HG03175 (cell line): ENCODE data around the gene DBX1.

Source experiments
- ATAC-seq: cut with Tn5 transposase; IDR thresholded peaks from one replicate; pipeline ENCODE4 v1.9.1; 2021; ENCODE audit warnings: mild to moderate bottlenecking, moderate library complexity; ENCODE audit not compliant: unreplicated experiment

DBX1 gene

DNA sequence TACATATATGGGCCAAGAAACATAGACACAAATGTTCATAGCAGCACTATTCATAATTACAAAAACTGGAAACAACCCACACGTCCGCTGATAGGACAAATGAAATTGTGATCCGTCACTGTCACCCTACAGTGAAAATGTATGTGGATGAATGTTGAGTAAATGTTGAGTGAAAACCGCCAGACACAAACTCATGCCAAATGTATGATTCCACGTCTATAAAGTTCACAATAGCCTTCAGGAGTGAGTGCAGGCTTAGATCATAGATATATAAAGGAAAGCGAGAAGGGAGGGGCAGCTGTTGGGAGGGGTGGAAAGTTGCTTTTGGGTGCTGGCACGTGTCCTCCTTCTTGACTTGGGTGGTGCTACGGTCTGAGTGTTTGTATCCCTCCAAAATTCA is 33.6 kb downstream of the DBX1 start:
- ATAC-seq: no peak

DNA sequence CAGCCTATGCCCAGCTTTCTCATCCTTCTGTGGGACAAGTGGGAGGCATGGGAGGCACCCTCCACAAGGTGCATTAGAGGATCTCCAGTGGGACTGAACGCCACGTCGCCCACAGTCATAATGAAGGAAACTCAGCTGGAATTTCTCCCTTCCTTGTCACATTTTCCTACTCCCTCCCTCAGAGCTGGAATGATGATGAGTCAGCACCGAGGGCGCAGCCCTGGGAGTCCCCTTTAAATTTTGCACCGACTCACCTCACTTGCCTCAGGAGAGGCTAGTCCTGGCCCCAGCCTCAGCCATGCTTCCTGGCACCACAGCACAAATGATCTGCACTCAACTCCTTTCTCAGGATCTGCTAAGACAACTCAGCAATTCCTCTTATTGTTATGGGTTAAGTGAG is 34.3 kb downstream of the DBX1 start:
- no peak for ATAC-seq

DNA sequence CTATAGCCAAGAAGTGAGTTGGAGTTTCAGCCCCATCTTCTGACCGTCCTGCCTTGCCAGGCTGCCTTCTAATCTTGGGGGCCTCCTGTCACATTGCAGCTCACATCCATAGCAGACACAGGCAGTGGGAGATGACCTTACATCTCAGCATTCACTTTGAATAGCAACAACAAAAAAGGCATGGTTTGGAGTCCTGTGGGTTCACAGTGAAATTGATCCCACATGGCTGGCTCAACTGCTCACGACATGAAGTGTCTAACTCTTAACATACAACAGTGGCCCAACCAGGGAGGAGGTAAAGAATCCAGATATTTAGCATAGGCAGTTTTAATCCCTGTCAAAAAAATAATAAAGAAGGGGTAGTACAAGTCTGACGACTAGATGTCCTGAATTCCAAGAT is 38.1 kb downstream of the DBX1 start:
- no peak for ATAC-seq

DNA sequence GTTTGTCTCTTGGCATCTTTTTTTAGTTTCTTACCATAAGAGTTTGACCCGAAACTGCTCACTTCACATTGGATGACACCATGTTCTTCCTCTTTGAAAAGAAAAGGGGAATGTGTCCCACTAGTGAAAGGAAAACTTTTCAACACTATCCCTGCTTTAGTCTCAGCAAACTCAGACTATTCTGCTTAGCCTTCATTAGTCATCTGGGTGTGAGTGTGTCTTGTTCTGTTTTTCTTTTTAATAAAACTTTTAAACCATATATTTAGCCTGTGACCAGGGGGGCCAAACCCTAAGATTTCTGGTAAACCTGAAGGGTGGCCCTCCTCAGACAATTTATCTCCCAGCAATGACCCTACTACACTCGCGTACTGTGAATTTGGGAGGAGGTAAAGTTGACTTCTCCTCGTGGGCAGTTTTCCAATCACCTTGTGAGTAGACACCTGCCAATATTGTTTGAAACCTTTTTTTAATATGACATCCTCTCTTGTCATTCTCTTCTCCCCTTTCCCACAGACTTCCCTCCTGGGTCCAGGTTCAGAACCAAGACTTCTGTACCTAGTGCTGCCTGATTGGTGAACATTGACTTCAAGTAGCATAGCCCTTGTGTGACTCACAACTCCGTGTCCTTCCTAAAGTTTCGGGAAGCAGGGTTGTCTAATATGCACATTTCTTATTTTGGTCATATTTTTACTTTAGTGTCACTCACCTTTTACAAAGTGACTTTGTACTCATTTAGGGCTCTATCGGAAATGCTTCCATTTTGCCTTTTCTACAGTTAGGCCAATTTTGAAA is 39.9 kb downstream of the DBX1 start:
- ATAC-seq: no peak

DNA sequence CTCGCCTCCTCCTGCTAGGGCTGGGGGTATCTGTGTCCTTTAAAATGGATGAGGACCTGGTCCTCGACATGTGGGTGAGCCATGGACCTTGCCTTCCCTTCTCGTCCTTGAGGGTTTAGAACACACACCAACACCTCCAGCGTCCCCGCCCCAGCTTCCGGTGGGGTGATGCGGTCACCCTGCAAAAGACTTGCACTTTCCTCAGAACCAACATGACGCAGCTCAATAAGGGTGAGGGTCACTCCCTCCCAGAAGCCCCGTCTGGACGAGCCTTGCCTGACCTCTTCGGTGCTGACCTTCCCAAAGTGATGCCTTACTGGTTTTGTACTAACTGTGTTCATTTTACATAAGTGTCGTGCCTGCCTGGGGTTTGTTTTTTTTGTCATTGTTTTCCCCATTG is 41.0 kb downstream of the DBX1 start:
- no peak for ATAC-seq

DNA sequence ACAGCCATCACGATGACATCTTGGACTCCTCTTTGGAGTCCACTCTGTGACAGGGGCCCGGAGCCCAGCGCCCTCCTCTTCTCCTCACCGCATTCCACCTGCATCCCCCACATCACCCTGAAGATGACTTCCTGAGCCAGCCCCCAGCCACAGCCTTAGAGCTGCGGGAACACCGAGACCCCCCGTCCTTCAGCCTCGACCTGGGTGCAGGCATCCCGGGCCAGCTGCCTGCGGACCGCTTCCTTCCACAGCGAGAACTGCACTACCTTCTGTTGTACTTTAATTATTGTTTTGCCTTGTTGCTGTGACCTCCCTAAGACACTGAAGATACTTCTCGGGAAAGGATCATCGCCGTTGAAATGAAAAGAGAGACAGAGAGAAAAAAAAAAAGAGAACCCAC is 42.1 kb downstream of the DBX1 start:
- ATAC-seq: no peak

DNA sequence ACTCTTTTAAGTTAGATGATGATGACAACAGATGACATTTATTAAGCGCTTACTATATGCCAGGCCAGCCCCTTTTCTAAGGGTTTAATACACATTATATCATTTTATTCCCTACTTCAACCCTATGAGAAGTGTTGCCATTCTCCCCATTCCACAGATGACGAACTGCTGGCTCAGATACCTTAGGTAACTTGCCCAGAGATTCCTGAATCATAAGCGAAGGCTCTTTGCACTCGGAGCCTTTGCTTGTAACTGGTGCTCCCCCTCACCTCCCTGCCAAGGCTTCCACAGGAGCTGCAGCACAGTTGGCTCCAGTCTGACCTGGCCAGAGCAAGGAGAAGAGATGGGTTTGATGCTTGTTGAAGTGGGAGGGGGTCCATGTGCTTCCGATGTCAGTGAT is 43.0 kb downstream of the DBX1 start:
- ATAC-seq: no peak

DNA sequence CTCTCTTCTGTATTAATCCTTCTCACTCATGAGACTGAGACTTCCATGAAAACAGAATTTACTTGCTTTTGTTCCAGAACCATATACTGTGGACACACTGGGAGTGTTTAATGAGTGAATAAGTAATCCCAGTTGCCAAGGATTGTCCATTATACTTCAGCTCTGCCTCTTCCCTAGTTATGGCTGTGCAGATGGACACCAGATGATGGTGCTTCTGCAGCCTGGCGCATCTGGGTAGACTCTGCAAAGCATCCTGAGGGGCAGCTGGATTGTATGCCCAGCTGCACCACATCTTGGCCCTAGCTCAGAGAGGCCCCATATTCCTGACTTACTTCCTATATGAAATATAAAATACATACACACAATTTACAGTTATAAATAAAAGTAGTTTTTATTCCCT is 43.5 kb downstream of the DBX1 start:
- no peak for ATAC-seq

DNA sequence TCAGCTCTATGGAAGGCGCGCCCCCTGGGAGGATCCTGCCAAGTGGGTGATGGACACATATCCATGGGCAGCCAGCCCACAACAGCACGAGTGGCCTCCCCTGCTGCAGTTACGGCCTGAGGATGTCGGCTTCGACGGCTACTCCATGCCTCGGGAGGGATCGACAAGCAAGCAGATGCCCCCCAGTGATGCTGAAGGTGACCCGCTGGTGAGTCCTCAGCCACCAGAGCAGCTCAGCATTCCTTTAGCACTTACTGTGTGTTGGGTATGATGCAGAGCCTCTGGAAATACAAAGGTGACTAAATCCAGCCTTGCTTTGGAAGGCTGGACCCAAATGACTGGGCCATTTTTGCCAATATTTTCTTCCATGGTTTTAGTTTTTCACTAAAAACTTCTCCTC is 45.7 kb downstream of the DBX1 start:
- ATAC-seq: no peak

DNA sequence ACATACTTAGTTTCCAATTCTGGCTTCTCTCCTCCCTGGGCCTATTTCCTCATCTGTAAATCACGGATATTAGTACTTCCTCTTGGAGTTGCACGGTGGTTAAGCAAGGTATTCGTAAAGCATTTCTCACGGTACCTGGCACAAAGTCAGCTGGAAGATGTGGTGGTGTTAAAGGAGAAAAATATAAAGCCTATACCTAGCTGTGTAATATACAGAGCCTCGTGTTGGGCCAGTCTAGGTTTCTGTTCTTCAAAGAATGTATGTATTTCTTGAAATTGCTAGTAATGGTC is 47.2 kb downstream of the DBX1 start:
- no peak for ATAC-seq

DNA sequence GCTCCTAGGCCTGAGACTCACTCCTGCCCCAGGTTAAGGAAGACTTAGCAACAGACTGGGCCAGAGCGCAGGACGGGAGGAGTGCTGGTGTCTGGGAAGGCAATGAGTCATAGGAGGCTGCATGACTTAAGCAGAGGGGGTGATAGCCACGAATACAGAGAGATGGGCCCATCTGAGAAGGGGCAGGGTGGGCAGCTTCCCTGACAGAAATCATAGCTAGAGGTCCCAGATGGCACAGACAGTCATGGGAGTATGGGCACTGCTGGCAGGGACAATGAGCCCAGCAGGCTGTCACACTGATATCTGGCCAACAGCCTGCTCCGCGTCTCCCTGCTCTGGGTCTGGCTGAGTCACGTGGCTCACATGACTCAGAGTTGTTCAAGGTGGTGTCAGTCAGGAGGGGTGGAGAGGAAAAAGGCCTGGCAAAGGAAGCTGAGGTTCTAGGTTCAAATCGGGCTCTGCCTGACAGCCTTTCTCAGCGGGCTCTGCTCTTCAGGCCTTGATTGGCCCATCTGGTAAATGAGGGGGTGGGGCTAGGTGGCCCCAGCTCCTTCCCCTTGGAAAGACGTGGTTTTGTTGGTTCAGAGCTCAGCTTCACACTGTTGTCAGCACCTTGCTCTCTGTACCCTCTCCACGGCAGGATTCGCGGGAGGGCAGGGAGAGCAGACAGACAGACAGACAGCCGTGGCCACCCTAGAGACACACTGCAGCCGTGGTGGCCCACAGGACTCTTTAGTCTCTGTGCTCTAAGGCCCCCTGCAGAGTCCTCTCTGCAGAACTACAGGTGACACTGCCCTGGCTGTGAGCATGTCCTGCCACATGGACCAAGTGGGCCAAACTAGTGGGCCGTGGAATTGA is 47.8 kb downstream of the DBX1 start:
- no peak for ATAC-seq

DNA sequence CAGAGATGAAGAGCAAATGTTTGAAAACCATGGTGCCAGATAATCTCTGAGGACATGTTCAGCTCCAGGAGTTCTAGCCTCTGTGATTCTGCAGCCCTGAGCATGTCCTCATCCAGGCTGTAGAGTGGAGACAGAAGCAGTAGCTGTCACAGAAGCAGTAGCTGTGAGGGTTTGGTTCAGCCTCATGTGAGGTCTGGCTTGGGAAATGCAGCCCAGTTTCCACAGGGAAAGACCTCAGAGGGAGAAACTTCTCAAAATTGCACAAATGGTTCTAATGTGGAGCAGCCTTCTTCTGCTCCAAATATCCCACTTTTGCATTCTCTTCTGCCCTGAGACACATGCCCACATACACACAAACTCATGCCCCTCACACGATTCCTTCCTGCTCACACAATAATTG is 48.4 kb downstream of the DBX1 start:
- no peak for ATAC-seq

DNA sequence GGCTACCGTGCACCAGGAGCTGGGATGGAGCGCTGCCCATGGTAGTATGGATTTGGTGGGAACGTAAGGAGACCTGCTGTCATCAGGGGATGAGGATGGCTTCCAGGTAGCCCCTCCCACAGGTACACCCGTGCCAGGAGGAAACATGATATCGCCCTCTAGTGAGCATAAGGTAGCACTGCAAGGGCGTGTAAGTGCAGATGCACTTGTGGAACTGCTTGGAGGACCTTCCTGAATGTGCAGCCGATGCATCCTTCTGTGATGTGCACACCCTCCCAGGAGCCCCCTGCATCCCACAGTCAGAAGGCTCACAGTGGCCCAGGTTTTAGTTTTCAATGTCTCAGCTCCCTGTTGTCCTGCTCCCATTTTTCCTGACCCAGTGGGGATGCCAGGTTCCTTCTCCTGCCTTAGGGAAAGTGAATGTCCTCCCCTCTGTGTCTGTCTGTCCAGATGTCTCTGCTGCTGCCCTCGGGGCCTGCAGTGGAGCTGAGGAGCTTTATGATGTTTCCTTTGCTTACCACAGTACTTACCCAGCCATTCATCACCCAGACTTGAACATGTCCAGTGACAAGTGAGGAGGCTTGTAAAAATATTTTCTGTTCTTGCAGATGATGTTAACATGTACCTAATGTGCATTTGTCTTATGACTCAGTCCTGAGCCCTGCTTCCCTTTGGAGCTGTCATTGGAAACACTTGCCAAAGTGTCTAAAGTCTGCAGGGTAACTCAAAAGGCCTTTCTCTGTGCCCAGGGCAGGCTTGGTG is 49.2 kb downstream of the DBX1 start:
- peak; percentile 79 for ATAC-seq

DNA sequence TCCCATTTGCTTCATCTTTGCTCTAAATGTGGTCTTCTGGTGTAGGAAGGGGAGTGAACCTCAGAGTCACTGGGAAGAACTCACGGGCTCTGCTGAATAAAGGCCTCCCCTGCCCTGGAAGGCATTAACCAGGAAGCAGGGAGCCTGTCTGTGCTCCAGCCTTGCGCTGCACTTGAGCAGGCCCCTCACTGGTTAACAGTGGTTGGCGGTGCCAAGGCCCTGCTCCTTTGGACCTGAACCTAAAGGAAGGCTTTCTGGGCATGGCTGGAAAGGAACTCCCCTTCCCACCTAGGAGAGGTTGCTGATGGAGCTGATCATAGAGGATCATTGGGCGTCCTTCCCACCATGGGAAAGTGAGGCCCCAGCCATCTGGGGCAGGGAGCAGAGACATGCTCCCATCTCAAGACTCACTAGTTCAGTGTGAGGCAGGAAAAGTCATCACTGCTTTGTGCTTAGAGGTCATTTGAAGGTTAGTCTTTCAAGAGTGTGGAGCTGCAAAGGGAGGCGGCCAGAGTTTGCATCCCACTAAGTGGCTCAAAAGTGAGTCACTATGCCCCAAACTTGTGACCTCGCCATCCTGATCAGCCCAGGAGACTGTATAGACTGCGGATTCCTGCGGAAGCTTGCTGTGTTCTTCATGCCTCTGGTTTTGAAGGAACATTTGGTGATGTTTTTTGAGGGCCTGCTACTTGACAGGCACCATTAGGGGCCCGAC is 50.4 kb downstream of the DBX1 start:
- no peak for ATAC-seq
